Endothelial cell of umbilical vein (primary cell): ENCODE measurements around the gene GRIN2D. TPM values are rescaled to one million over a fixed set of nuclear protein-coding genes. Genes with fewer than 3 reads are reported as not detected.

Experiments used
- BruUV-seq: library from RNA; stranded (reverse); fragments of 400-500 nt; replicated peaks from 2 replicates; lab custom pipeline; 2021; lab: Mats Ljungman, UMichigan
- CTCF ChIA-PET: fragments of 300-600, 350-600 bp; sonication (Branson Sonifier 250); formaldehyde crosslinking; loops from one replicate; lab custom pipeline; 2021; ENCODE audit warnings: antibody characterized with exemption, inconsistent platforms; lab: Charles Lee
- POLR2A ChIA-PET: fragments of 300-600, 350-600 bp; sonication (Branson Sonifier 250); formaldehyde crosslinking; loops from one replicate; lab custom pipeline; 2021; ENCODE audit warnings: antibody characterized with exemption, inconsistent platforms; lab: Charles Lee
- DNase-seq: peaks from one replicate; pipeline ENCODE4 v3.0.0-alpha.2; 2011; ENCODE audit warnings: low read depth, low spot score
- FAIRE-seq: peaks from 2 replicates; lab custom pipeline; 2011; peaks lifted over from hg19 to GRCh38; lab: Jason Lieb, UNC
- H2AFZ ChIP-seq: 2 replicates; pipeline ENCODE4 v1.6.0; 2012; ENCODE audit warnings: low read depth, low read length, control low read depth, inconsistent platforms
- H3K27ac ChIP-seq: 2 replicates; pipeline ENCODE4 v1.5.1; 2011; ENCODE audit warnings: low read depth, mild to moderate bottlenecking, control low read depth, low read length, moderate library complexity; ENCODE audit not compliant: insufficient read depth
- H3K27me3 ChIP-seq, 2 experiments: 2 replicates each; pipeline versions ENCODE4 v1.6.0 to v1.6.1; 2011; ENCODE audit warnings: low read length in 2 of 2, mixed read lengths in 1 of 2; ENCODE audit not compliant: control insufficient read depth in 2 of 2, insufficient read depth in 2 of 2
- H3K36me3 ChIP-seq, 2 experiments: 2 replicates in 1 of 2; 3 replicates in 1 of 2; pipeline ENCODE4 v1.5.1; 2011; ENCODE audit warnings: low read length in 2 of 2, mild to moderate bottlenecking in 1 of 2, moderate library complexity in 1 of 2; ENCODE audit not compliant: control insufficient read depth in 2 of 2, insufficient read depth in 2 of 2; ENCODE audit errors: extremely low read depth in 1 of 2
- H3K4me1 ChIP-seq: 3 replicates; pipeline ENCODE4 v1.5.1; 2011; ENCODE audit warnings: mild to moderate bottlenecking, low read length; ENCODE audit not compliant: control insufficient read depth, insufficient read depth; ENCODE audit errors: extremely low read depth
- H3K4me2 ChIP-seq: 2 replicates; pipeline ENCODE4 v1.6.1; 2011; ENCODE audit warnings: low read length, control low read depth, mixed read lengths; ENCODE audit not compliant: insufficient read depth
- H3K4me3 ChIP-seq, 3 experiments: fragments of 200-600 bp in 1 of 3; sonication (generic), shearing (Covaris generic) in 1 of 3; replicated peaks in 1 of 3; 2 replicates each; pipeline ENCODE4 v1.5.1; 2011 to 2016; ENCODE audit warnings: control low read depth in 3 of 3, low read length in 3 of 3, mild to moderate bottlenecking in 2 of 3, inconsistent platforms in 1 of 3, low read depth in 1 of 3, moderate library complexity in 1 of 3; ENCODE audit not compliant: insufficient read depth in 1 of 3
- H3K79me2 ChIP-seq: 2 replicates; pipeline ENCODE4 v1.6.0; 2012; ENCODE audit warnings: low read length, inconsistent platforms; ENCODE audit not compliant: control insufficient read depth, insufficient read depth
- H3K9ac ChIP-seq: replicated peaks from 2 replicates; pipeline ENCODE3; 2011; ENCODE audit warnings: low read length, control low read depth; ENCODE audit not compliant: insufficient read depth; ENCODE audit errors: extremely low read depth
- H3K9me1 ChIP-seq: replicated peaks from 3 replicates; pipeline ENCODE4 v1.6.0; 2011; ENCODE audit warnings: mild to moderate bottlenecking, low read length; ENCODE audit not compliant: control insufficient read depth, insufficient read depth; ENCODE audit errors: extremely low read depth
- H3K9me3 ChIP-seq: replicated peaks from 2 replicates; pipeline ENCODE4 v1.5.1; 2012; ENCODE audit warnings: low read length, inconsistent platforms; ENCODE audit not compliant: control insufficient read depth, insufficient read depth
- H4K20me1 ChIP-seq: replicated peaks from 2 replicates; pipeline ENCODE3; 2011; ENCODE audit warnings: mild to moderate bottlenecking, low read length; ENCODE audit not compliant: control insufficient read depth, insufficient read depth; ENCODE audit errors: extremely low read depth
- CTCF ChIP-seq, 2 donors: IDR thresholded peaks; 1 replicate in 1 of 2; 2 replicates in 1 of 2; pipeline ENCODE4 v1.5.1; 2011; ENCODE audit warnings: low read length in 2 of 2, mild to moderate bottlenecking in 2 of 2, moderate library complexity in 2 of 2, control low read depth in 1 of 2, inconsistent platforms in 1 of 2, low read depth in 1 of 2; ENCODE audit not compliant: insufficient read depth in 1 of 2; ENCODE audit errors: extremely low read depth in 1 of 2
- EZH2 ChIP-seq: IDR thresholded peaks from 2 replicates; pipeline ENCODE4 v1.6.1; 2012; ENCODE audit warnings: borderline replicate concordance, low read depth, mild to moderate bottlenecking, moderate library complexity, low read length, inconsistent platforms; ENCODE audit not compliant: severe bottlenecking
- FOS ChIP-seq: IDR thresholded peaks from 2 replicates; pipeline ENCODE4 v1.6.1; 2011; ENCODE audit warnings: mild to moderate bottlenecking, low read length, moderate library complexity, borderline replicate concordance; ENCODE audit not compliant: insufficient read depth
- GATA2 ChIP-seq: IDR thresholded peaks from 2 replicates; pipeline ENCODE4 v1.7.0; 2011; ENCODE audit warnings: low read depth, mild to moderate bottlenecking, moderate library complexity, mixed read lengths, low read length; ENCODE audit not compliant: insufficient read length, insufficient read depth
- JUN ChIP-seq: IDR thresholded peaks from 2 replicates; pipeline ENCODE4 v1.6.1; 2011; ENCODE audit warnings: borderline replicate concordance, low read depth; ENCODE audit not compliant: insufficient read length, insufficient read depth
- MAX ChIP-seq: IDR thresholded peaks from 2 replicates; pipeline ENCODE4 v1.6.1; 2011; ENCODE audit not compliant: insufficient read depth, insufficient read length
- MYC ChIP-seq: IDR thresholded peaks from one replicate; pipeline ENCODE4 v1.6.1; 2011; ENCODE audit warnings: mild to moderate bottlenecking, low read depth, low read length
- POLR2A ChIP-seq: IDR thresholded peaks from 2 replicates; pipeline ENCODE4 v1.6.1; 2012; ENCODE audit warnings: low read depth, mild to moderate bottlenecking, control low read depth, low read length
- POLR2AphosphoS5 ChIP-seq: IDR thresholded peaks from 2 replicates; pipeline ENCODE4 v1.6.1; 2012; ENCODE audit warnings: low read depth, mild to moderate bottlenecking, control low read depth, low read length, moderate library complexity; ENCODE audit not compliant: insufficient read depth
- dilution Hi-C: fragments of 300-500 bp; cut with MboI; formaldehyde crosslinking; loops from one replicate; pipeline ENCODE4 v1.15.0; 2019; ENCODE audit warnings: low sequenced_read_pairs; ENCODE audit not compliant: extremely low pct_ligation_motif_present
- intact Hi-C: fragments of 100-400 bp; cut with micrococcal nuclease; formaldehyde crosslinking; loops from one replicate; pipeline ENCODE4 v1.10.0; 2022
- polyA plus RNA-seq, 4 experiments: library from polyadenylated mRNA; depleted of rRNA in 3 of 4; stranded (reverse) in 3 of 4; unstranded in 1 of 4; fragments of >200 nt; gene quantifications; 2 replicates each; pipeline versions ENCODE4 v1.2.1 to v1.2.3, GENCODE V29; 2011 to 2012; ENCODE audit warnings: missing spikeins in 1 of 4
- total RNA-seq: library from RNA; stranded (reverse); gene quantifications from 2 replicates; pipeline ENCODE4 v1.2.3, GENCODE V29; 2021

The GRIN2D gene
- total and polyA plus RNA-seq, 2 donors (not counting 3 experiments of a cell fraction or from before 2014, with no cell fraction given) = 0.59 to 2.1 TPM

GRCh38 chr19:48381178-48381950, 12.1 kb upstream of the GRIN2D start:
- H4K20me1 ChIP-seq = no peaks in the 10 kb centered on the region
- no peak overlapping the region for H2AFZ ChIP-seq
- H3K4me1 ChIP-seq = no peaks in the 10 kb centered on the region
- H3K9ac ChIP-seq = no peak overlapping the region
- no peak overlapping the region for H3K4me2 ChIP-seq
- H3K27me3 ChIP-seq = no peaks in the 10 kb centered on the region
- CTCF ChIA-PET = interaction anchor here (1.1 to 2.1 kb wide), 3 partner anchors 10 to 64 kb away, joined by 3 to 9 read pairs (median 3); partner anchors contain the start of gene KDELR1
- H3K27ac ChIP-seq = no peak overlapping the region
- no peak for TF ChIP-seq POLR2AphosphoS5
- H3K9me1 ChIP-seq = no peaks in the 10 kb centered on the region
- intact Hi-C loops (no loop called here), dilution Hi-C loops (no loop called here)
- peaks cover 22 to 31% of the 10 kb centered on the region in 2 experiments for H3K36me3 ChIP-seq
- no TSS peak for BruUV-seq
- no peak for FAIRE-seq
- no peak for DNase-seq
- POLR2A ChIA-PET = no interaction called here
- H3K79me2 ChIP-seq = no peaks in the 10 kb centered on the region
- H3K4me3 ChIP-seq = no peak overlapping the region
- H3K9me3 ChIP-seq = no peaks in the 10 kb centered on the region

GRCh38 chr19:48382286-48382685, 11.2 kb upstream of the GRIN2D start:
- H3K4me1 ChIP-seq = no peaks in the 10 kb centered on the region
- no TSS peak for BruUV-seq
- no peaks in the 10 kb centered on the region for H3K27me3 ChIP-seq
- TF ChIP-seq FOS (no peak), JUN (no peak), EZH2 (no peak), POLR2A (no peak), POLR2AphosphoS5 (no peak), GATA2 (no peak), MAX (no peak), MYC (no peak), CTCF (IDR thresholded peaks at IDR 0.05; ENCODE audit: extremely low read depth in 1 of 2, insufficient read depth in 1 of 2, low read depth in 1 of 2, low read length in 2 of 2) (no peak)
- H3K27ac ChIP-seq = no peak overlapping the region
- H3K9me1 ChIP-seq = no peaks in the 10 kb centered on the region
- H3K4me2 ChIP-seq = no peak overlapping the region
- CTCF ChIA-PET = interaction anchor here (2.1 kb wide), 1 partner anchor 9 kb away, joined by 9 read pairs; the partner anchor contains the start of gene KDELR1
- peaks cover 22 to 36% of the 10 kb centered on the region in 2 experiments for H3K36me3 ChIP-seq
- no peak overlapping the region for H3K9ac ChIP-seq
- H3K4me3 ChIP-seq = no peak overlapping the region
- no peaks in the 10 kb centered on the region for H3K79me2 ChIP-seq
- POLR2A ChIA-PET = no interaction called here
- no peak for DNase-seq
- intact Hi-C loops = no loop called here
- FAIRE-seq = no peak
- H4K20me1 ChIP-seq = no peaks in the 10 kb centered on the region
- dilution Hi-C loops = no loop called here
- no peaks in the 10 kb centered on the region for H3K9me3 ChIP-seq
- H2AFZ ChIP-seq = no peak overlapping the region
